Large intestine (tissue), 3 donors: ENCODE results near the gene BAG1. TPM values are rescaled to one million over a fixed set of nuclear protein-coding genes. Genes with fewer than 3 reads are reported as not detected.
A peak's percentile ranks its signal among the peaks of the same experiment; 100 is the strongest.

Experiments
- DNase-seq, 2 donors: peaks; one replicate each; pipeline versions ENCODE4 v3.0.0 to v3.0.0-alpha.2; 2013
- H3K27ac ChIP-seq: one replicate; pipeline ENCODE4 v1.5.1; 2013; ENCODE audit warnings: low read length
- H3K27me3 ChIP-seq: 2 replicates; pipeline ENCODE4 v1.6.1; 2013; ENCODE audit warnings: low read length; ENCODE audit not compliant: control insufficient read depth, insufficient read depth
- H3K36me3 ChIP-seq: 2 replicates; pipeline ENCODE4 v1.6.1; 2013; ENCODE audit warnings: low read length; ENCODE audit not compliant: control insufficient read depth, insufficient read depth
- H3K4me1 ChIP-seq: one replicate; pipeline ENCODE4 v1.6.1; 2013; ENCODE audit warnings: low read length; ENCODE audit not compliant: control insufficient read depth, insufficient read depth
- H3K4me3 ChIP-seq: one replicate; pipeline ENCODE4 v1.5.1; 2013; ENCODE audit warnings: low read length
- H3K9me3 ChIP-seq: one replicate; pipeline ENCODE4 v1.6.1; 2013; ENCODE audit warnings: mild to moderate bottlenecking, low read depth, low read length, moderate library complexity; ENCODE audit not compliant: control insufficient read depth
- WGBS: methylation state at CpG from one replicate; pipeline ENCODE4 v1.1.5; 2013; ENCODE audit warnings: low lambda C conversion rate; ENCODE audit not compliant: insufficient coverage; 5-methylcytosine and 5-hydroxymethylcytosine counted together
- polyA plus RNA-seq: library from polyadenylated mRNA; unstranded; fragments of 120-200 nt; gene quantifications from one replicate; pipeline ENCODE4 v1.2.1, GENCODE V29; 2013

The BAG1 gene
- polyA plus RNA-seq, 1 donor = 72.9 TPM

DNA sequence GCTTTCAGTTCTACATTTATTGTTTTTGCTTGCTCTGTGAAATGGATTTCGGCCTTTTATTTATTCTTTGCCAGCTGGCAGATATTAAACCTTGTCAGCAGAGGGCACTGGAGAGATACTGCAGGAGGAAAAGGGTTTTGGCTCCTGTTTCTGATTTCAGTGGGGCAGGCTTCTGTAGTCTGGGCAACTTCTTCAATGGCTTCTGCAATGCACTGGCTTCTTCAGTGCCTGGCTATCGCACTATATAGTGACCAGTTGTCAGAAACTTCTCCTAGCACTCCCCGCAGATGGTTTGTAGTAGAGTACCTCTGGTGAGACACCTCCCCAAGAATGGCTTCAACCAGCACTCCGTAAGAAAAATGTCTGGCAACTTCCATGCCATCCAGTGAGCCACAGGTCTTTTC, 22.6 kb upstream of the BAG1 start:
- H3K4me3 ChIP-seq = no peak overlapping the region
- H3K9me3 ChIP-seq = no peaks in the 10 kb centered on the region
- peak overlapping the region; percentile 14 for H3K27ac ChIP-seq
- WGBS = no CpG with 5 or more reads among the region's 4 CpGs
- peak in 1 of 2 donors; percentile 66 for DNase-seq
- peaks cover 9% of the 10 kb centered on the region for H3K36me3 ChIP-seq
- peaks cover 20% of the 10 kb centered on the region for H3K4me1 ChIP-seq
- H3K27me3 ChIP-seq = no peaks in the 10 kb centered on the region

DNA sequence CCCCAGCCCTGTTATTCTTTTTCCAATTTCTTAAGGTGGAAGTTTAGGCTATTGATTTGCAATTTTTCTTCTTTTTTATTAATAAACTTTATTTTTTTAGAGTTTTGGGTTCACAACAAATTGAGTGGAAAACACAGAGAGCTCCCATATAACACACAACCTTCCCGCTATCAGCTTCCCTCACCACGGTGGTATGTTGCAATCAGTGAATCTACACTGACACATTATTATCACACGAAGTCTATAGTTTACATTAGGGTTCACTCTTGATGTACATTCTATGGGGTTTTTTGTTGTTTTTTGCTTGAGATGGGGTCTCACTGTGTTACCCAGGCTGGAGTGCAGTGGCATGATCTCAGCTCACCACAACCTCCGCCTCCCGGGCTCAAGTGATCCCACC, 21.0 kb upstream of the BAG1 start:
- no peak overlapping the region for H3K27ac ChIP-seq
- H3K36me3 ChIP-seq = peaks cover 12% of the 10 kb centered on the region
- no CpG with 5 or more reads among the region's 5 CpGs for WGBS
- H3K4me1 ChIP-seq = peaks cover 7% of the 10 kb centered on the region
- no peak overlapping the region for H3K4me3 ChIP-seq
- DNase-seq = no peak
- H3K27me3 ChIP-seq = no peaks in the 10 kb centered on the region
- no peaks in the 10 kb centered on the region for H3K9me3 ChIP-seq

DNA sequence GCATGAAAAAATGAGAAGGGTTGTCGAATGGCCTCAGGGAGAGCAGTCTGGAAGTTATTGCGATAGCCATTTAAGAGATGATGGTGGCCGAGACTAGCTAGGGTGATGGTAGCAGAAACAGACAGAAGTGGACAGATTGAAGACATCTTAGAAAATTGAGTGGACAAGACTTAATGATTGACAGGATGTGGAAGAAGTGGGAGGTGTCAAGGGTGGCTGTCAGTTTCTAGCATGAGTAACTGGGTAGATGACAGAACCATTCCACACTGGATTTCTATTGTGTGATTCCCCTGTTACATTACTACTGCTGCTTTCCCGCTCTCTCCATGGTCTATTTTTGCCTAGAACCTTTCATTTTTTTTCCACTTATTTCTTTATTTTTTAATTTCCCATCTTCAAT, 13.0 kb upstream of the BAG1 start:
- H3K36me3 ChIP-seq = peaks cover 73% of the 10 kb centered on the region

DNA sequence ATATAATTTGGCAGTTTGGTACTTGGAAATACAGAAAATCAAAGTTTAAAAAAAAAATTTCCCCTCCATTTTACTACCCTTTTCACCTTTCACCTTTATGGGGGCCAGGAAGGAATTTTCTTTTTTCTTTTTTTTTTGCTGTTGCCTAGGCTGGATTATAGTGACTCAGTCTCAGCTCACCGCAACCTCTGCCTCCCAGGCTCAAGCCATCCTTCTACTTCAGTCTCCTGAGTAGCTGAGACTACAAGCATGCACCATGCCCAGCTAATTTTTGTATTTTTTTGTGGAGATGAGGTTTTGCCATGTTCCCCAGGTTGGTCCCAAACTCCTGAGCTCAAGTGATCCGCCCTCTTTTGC, 9.4 kb upstream of the BAG1 start:
- Histone ChIP-seq H3K27ac (no peak overlapping the region), H3K4me1 (peaks cover 5% of the 10 kb centered on the region), H3K4me3 (no peak overlapping the region), H3K27me3 (no peaks in the 10 kb centered on the region), H3K9me3 (no peaks in the 10 kb centered on the region), H3K36me3 (peaks cover 76% of the 10 kb centered on the region)
- DNase-seq = no peak
- WGBS = no CpG with 5 or more reads among the region's 2 CpGs

More for the DNA sequence above, 13.0 kb upstream of the BAG1 start:
- Histone ChIP-seq H3K27me3 (no peaks in the 10 kb centered on the region), H3K27ac (no peak overlapping the region), H3K4me1 (no peaks in the 10 kb centered on the region), H3K4me3 (no peak overlapping the region), H3K9me3 (no peaks in the 10 kb centered on the region)
- WGBS = 100% methylated on average over 3 of the region's 4 CpGs
- DNase-seq = no peak

DNA sequence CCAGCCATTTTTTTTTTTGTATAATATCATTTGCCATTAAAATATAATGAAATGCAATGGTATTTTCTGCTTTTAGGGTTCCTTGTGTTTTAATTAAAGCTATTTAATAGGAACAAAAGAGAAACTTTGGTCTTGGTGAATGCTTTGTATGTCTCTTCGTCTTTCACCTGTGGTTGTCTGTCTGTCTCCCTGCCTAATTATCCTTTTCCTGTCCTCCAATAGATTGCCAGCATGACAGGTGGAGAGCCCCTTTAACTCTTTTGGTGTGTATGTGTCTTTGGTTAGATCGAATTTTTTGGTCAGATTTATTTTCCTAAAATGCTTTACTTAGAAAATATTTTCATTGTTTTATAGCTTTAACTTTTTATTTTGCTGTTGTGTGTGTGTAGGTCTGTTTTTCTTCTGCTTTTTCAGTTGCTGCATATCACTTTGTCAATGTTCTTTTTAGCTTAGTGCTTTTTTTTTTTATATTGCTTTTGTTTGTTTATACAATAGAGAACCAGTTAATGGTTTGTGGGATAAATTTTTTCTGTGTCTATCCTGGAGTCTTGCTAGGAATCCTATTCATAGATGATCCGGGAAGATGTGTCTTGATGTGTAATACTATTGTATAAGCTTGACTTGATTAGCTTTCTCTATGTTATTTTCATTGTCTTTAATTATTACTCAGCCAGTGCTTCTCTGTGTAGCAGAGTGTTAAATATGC, 8.9 kb upstream of the BAG1 start:
- Histone ChIP-seq H3K4me3 (no peak overlapping the region), H3K9me3 (no peaks in the 10 kb centered on the region), H3K27me3 (no peaks in the 10 kb centered on the region), H3K27ac (no peak overlapping the region), H3K4me1 (peaks cover 5% of the 10 kb centered on the region), H3K36me3 (peaks cover 71% of the 10 kb centered on the region)
- no peak for DNase-seq
- WGBS = 90% methylated on average over 2 of the region's 3 CpGs

DNA sequence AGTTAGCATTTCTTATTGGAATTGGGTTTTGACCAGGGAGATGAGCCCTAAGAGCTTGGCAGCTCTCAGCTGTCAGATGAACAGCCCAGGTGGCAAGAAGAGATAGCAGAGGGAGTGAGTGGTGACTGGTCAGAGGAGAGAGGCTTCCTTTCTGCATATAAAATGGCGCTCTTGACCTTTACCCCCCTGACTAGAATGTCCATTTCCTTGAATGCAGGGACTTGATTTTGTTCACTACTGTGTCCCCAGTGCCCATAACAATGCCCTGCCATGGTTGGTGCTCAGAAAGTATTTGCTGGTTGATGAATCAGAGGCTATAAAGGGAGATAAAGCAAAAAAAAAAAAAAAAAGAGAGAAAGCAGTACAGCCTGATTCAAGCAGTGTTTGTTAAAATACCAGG, 7.6 kb upstream of the BAG1 start:
- Histone ChIP-seq H3K4me1 (peaks cover 5% of the 10 kb centered on the region), H3K9me3 (no peaks in the 10 kb centered on the region), H3K27me3 (no peaks in the 10 kb centered on the region), H3K4me3 (no peak overlapping the region), H3K27ac (peak overlapping the region; percentile 58), H3K36me3 (peaks cover 65% of the 10 kb centered on the region)
- peak; percentile 43 to 73 for DNase-seq
- WGBS = no CpG with 5 or more reads among the region's 1 CpG

DNA sequence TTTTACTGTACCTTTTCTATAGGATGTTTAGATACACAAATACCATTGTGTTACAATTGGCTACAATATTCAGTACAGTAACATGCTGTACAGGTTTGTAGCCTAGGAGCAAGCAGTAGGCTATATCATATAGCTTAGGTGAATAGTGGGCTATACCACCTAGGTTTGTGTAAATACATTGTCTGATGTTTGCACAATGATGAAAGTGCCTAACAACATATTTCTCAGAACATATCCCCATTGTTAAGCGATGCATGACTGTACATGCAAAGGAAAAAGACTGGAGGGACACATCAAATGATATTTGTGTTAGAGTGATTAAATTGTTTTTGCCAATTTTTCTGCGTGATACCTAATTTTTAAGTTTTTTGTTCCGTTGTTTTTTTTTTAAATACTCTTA, 5.6 kb upstream of the BAG1 start:
- Histone ChIP-seq H3K4me1 (peaks cover 13% of the 10 kb centered on the region), H3K27me3 (no peaks in the 10 kb centered on the region), H3K9me3 (no peaks in the 10 kb centered on the region), H3K36me3 (peaks cover 48% of the 10 kb centered on the region), H3K4me3 (no peak overlapping the region), H3K27ac (no peak overlapping the region)
- DNase-seq = no peak
- 100% methylated on average over 2 of the region's 3 CpGs for WGBS

DNA sequence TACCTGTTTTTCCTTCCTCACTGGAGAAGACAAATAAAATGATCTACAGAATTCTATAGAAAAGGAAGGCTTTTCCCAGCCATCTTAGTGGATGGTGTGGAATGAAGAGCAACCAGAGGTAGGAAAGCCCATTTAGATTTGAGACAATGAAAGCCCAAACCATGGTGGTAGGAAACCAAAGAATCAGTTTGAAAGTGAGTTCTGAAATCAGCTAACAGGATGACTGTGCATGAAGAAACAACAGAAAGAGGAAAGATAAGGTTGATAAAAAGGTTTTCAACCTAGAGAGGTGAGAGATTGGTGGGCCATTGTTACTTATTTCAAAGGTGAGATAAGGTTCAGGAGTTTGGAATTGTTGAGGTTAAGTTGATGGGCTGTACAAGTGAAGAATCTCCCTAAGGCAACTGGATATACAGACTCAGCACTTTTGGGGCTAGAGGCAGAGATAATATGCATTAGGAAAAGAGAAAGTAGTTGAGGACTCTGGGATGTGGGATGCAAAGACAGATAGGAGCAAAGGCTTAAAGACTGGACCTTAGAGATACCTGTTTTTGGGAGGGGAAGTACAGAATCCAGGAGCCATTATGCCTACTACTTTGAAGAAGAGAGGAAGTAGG, 2.8 kb upstream of the BAG1 start:
- no peaks in the 10 kb centered on the region for H3K9me3 ChIP-seq
- no peak overlapping the region for H3K27ac ChIP-seq
- no peak overlapping the region for H3K4me3 ChIP-seq
- H3K27me3 ChIP-seq = no peaks in the 10 kb centered on the region
- peaks cover 13% of the 10 kb centered on the region for H3K4me1 ChIP-seq
- DNase-seq = no peak
- peaks cover 31% of the 10 kb centered on the region for H3K36me3 ChIP-seq

DNA sequence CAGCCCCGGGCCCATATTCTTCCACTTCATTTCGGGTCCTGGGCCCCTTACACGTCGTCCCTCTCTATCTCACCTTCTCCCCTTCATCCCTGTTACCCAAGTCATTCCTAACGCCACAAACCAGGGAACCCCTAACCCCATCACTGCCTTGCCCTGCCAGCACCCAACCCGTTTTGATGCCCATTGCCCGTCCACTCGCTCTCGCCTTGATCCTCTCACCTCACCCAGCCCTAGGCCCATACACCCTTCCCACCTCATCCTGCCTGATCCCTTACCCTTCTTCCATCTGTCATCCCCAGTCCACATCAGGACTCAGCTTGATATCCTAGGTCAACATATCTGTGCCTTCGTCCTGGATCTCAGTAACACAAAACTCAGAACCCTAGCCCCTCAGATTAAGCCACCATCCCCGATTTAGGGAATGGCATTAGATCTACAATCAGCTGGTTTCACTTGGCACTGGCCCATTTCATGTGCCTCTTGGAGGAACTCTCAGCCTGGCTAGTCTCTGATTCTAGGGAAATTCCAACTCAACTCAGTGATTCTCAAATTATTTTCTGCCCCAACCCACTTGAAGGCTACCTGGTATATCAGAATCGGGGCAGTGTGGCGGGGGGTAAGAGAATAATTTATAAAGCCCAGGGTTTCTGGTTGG, 830 bp upstream of the BAG1 start:
- Histone ChIP-seq H3K9me3 (no peaks in the 10 kb centered on the region), H3K27ac (peak overlapping the region; percentile 73), H3K4me1 (peaks cover 7% of the 10 kb centered on the region), H3K4me3 (peak overlapping the region; percentile 82), H3K36me3 (peaks cover 34% of the 10 kb centered on the region), H3K27me3 (no peaks in the 10 kb centered on the region)
- whole genome bisulfite sequencing = 80% methylated on average over 1 of the region's 13 CpGs
- peak in 1 of 2 donors; percentile 19 for DNase-seq

DNA sequence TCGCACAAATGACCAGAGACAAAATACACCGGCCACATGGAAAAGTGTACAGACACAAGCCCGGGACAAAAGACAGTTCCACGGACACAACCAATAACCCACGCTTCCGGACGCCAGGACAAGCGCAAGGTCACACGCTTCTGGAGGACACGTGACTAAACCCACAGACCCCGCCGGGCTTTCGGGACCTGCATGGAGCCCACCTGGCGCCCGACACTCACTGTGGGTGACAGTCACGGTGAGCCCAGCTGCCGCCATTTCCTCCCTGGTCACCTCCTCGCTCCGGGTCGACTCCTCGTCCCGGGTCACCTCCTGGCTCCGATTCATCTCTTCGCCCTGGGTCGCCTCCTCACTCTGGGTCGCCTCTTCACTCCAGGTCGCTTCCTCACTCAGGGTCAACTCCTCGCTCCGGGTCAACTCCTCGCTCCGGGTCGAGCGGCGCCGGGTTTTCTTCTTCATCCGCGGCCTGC, 470 bp downstream of the BAG1 start:
- Histone ChIP-seq H3K4me1 (peaks cover 7% of the 10 kb centered on the region), H3K9me3 (no peaks in the 10 kb centered on the region), H3K27ac (peak overlapping the region; percentile 51), H3K36me3 (peaks cover 37% of the 10 kb centered on the region), H3K4me3 (peak overlapping the region; percentile 75), H3K27me3 (no peaks in the 10 kb centered on the region)
- DNase-seq = peak; percentile 29 to 65
- WGBS = no CpG with 5 or more reads among the region's 37 CpGs
